GM18861 (cell line): ENCODE measurements around the gene HINT3.
A peak's percentile ranks its signal among the peaks of the same experiment; 100 is the strongest.
"Not testable (repeated sequence)": the region's sequence is repeated elsewhere in the genome, so short reads cannot be mapped to it uniquely, and the experiment has no call there.

Experiments
- ATAC-seq: cut with Tn5 transposase; IDR thresholded peaks from one replicate; pipeline ENCODE4 v1.9.1; 2021; ENCODE audit not compliant: unreplicated experiment

The HINT3 gene

DNA sequence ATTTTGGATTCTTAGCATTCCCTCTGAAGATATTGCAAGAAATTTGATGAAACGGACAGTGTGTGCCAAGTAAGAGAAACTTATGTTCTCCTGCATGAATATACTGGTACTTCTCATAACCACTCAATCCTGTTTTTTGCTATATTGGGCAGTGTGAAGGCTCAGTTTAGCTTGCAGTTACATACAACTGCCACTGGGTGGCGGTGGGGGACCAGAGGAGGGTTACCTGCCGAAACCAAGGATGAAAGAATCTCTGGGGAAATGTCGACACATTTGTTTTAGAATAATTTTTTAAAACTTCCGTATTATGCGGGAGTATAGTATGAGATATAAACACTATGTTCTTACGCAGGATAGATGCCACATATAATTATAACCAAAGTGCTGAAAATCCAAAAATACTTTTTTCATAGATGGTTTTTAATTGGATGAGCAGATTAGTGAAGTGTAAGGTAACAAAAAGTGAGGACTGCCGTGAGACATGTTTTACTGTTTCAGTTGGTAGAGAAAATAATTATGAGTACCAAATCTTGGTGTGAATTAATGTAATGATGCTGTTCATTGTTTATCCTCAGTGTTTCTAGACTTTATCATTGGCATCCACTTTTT lies 39.5 kb downstream of the HINT3 start:
- ATAC-seq = peak; percentile 93

DNA sequence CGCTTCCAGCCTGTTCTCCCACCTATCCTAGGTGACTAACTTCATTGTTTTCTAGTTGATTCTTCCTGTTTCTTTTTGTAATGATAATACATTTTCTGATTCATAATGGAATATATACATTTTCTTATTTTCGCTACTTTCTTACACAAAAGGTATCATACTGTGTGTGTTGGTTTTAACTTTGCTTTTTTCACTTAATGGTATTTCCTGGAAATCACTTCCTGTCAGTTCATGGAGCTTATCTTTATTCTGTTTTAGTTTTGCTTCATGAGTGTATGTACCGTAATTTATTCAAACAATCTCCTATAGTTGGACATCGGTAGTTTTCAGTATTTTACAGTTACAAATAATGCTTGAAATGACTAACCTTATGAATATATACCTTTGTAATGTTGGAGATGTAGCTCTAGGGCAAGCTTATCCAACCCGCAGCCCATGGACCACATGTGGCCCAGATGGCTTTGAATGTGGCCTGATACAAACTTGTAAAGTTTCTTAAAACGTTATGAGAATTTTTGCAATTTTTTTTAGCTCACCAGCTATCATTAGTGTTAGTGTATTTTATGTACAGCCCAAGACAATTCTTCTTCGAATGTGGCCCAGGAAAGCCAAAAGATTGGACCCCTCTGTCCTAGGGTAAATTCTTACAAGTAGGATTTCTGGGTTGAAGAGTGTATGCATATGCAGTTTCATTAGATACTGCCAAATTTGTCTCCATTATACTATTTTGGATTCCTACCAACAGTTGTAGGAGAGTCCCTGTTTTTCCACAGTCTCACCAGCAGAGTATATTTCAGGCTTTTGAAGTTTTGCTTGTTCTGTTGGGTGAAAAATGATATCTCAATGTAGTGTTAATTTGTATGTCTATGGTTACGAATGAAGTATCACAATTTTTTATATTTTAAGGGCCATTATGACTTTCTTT lies 46.4 kb downstream of the HINT3 start:
- no peak for ATAC-seq

DNA sequence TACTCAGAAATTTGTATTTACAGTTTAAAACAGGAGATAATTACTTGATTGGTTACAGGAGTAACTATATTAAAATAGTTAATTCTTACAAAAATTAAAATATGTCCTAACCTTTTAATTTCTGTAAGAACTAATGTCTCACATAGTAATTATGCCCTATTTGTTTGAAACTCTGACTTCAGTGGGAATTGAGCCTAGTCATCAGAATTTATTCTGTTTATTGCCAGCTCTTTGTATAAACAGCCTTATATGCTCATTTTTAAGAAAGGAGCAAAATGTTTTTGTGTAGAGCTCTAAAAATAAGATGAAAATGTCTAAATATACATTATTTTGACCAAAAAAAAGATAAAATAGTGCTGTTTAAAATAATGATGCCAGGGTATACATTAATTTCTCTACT lies 51.2 kb downstream of the HINT3 start:
- ATAC-seq = no peak

DNA sequence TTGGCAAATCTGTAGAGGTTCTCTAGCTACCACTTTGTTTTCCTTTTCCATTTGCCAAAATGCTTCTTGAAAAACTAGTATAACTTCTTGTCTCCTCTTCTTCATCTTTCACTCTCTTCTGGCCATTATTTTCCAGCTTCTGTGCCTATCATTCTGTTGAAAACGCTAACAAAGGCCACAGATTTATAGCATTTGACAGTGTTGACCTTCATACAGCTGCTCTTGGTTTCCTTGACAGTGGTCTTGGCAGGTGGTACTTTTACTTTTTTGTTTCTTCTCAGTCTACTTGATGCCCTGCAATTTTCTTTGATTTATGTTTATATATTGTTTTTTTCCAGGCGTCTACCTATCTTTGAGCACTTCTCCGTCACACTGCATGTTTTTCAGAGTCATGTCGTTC lies 53.5 kb downstream of the HINT3 start:
- no peak for ATAC-seq

DNA sequence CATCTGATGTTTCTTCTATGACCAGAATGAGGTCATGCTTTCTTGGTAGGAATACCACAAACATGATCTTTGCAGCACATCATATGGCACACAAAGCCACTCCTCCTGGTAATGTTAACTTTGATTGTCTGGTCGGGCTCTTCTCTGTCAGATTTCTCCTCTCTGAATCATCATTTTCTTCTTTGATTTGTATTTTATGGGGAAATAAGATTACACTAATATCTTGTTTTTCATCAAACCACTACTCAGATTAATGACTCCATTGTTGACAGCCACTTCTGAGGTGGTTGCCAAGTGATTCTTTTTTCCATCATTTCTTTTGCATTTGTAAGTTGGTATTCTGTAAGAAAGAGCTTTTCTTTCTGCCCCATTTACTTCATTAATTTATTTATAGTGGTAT lies 59.3 kb downstream of the HINT3 start:
- no peak for ATAC-seq

DNA sequence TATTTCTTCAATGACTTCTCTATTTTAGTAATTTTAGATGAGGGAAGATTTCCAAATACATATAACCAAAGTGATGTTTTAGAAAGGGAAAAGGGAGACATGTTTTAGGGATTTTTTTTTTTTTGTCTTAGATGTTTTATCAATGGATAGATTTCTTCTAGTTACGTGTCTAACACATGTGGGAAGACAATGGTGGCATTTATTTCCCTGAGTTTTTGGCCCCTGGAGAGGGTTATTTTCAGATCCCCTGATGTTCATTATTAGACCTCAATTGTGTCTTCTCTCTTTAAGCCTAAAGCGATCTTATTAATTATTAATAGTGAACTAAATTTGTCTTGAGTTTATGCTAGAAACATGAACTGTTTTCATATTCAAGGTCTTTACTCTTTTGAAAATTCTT lies 60.0 kb downstream of the HINT3 start:
- no peak for ATAC-seq

DNA sequence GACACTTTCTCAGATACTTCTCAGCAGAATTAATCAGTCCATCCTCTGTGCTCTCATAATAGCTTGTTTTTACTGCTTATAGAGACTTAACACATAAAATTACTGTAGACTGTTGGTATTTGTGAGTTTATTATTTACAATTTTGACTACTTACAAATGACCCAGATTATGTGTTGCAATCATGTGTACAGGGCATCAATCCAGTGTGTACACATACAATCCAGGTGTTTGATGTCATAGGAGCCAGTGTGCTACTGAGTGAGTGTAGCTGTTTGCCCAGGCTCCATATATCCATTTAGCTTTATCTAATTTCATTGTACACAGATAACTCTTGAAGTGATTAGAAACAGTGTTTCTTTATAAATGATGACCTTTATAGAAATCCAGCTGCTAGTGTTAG lies 61.1 kb downstream of the HINT3 start:
- no peak for ATAC-seq

DNA sequence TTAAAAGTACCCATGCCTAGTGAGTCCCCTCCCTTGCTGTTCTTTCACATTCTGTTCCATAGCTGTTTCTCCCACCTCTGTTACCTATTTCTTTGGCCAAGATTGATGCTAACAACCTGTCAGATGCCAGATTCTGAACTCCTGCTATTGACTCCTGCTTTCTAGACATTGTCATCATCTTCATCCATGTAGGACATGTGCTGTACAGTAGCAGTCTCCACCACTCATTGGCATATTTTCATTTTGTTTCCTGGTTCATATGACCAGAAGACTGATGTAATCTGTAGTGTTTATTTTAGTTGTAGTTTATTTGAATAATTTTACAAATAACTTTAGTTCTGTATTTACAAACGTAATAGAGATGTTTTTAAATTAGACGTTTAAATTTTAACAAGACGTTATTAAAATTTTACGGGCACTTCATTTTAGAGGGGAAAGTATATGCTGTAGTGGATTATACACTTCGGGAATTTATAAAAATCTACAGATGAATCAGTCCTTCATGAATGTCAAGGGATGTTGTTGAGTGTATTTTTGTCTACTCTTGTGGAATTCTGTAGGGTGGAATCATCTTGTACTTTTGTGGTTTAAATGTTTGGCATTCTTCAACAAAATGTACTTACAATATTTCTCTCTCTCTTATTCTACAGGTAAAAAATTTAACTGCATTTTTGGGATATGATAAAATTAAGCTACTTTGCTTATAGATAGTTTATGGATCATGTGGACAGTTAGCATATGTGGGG lies 63.9 kb downstream of the HINT3 start:
- ATAC-seq = no peak

DNA sequence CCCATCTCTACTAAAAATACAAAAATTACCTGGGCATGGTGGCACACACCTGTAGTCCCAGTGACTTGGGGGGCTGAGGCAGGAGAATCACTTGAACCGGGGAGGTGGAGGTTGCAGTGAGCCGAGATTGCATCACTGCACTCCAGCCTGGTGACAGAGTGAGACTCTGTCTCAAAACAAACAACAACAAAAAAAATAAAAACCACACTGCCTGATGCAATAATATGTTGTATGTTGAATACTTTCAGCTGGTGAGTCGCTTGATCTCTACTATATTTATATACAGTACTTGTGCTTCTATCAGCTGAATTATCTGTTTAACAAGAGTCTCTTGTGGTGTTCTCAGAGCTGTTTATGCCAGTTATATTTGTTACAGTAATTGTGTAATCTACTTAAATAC lies 66.9 kb downstream of the HINT3 start:
- ATAC-seq = not testable (repeated sequence)

DNA sequence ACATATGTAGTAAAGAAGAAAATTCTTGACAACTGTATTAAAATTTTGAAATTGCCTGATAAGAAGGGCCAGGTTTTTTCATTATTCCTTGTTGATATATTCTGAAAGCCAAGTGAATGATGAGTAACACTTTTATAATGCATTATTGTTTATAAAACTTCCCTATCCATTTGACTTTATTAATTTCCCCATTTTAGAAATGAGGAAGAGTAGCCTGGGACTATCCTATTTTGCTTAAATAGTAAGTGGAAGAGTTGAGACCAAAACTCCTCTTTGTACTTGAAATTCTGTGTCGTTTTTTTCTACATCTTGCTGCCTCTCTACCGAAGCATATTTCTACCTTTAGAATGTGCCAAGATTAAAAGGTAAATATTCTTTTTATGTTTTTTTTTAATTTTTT lies 69.4 kb downstream of the HINT3 start:
- no peak for ATAC-seq

DNA sequence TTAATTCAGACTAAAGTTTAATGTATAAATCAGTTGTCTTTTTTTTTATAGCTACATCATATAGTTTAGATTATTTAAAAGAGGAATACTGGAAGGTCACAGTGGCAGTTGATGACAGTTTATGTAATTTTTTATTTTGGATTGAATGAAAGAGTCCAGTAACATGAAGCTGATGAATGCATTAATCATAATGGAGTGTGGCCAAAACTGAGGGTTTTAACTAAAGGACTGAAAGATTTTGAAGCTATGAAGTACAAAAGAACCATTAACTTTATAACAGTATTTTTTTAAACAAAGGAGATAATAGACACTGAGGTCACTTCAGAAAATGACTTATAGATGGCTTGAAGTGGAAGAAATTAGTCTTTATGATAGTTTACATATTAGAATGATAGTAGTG lies 71.0 kb downstream of the HINT3 start:
- no peak for ATAC-seq
